Measurements from ENCODE around the gene NOX3. TPM values are rescaled to one million over a fixed set of nuclear protein-coding genes. Genes with fewer than 3 reads are reported as not detected.

The NOX3 gene
- total RNA-seq, 1 donor: not detected

DNA sequence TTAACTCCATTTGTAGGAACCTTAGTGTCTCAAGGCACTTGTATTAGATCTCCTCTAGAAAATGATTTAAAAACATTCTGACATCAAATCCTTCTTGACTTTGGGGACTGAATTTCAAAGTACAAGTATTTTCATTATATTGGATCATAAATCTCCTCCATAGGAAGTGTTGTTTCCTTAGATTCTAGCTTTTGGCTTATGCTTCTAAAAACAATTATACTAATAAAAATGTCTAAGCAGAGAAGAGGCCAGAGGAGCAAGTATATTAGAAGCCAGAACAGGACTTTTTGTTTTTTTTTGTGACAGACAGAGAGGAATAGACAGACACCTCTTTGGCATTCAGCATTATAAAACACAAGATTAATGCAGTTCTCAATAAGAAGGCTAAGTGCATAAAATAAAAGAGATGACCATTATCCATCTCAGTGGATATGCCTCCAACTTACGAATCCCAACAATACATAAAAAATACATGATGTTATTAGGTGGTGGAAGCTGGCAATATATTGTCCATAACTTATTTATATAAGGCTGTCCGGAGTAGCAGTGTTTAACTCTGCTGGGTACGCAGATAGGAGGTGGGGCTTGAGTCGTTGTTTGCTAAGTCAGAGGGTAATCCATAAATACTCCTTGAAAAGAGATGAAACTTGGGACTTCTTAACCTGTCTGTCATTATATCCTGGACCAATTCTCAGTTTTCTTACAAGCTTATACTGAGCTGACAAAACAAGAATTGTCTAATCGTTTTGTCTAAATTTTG is 31.9 kb upstream of the NOX3 start:
- Histone ChIP-seq H3K4me2 (ENCODE audit: insufficient read depth, low read length) (no peak overlapping the region), H3K4me3 (ENCODE audit: insufficient read depth, low read length) (no peak overlapping the region), H3K9me3 (ENCODE audit: low read depth, low read length) (no peaks in the 10 kb centered on the region), H3K79me2 (ENCODE audit: insufficient read depth, low read length) (no peaks in the 10 kb centered on the region), H4K20me1 (ENCODE audit: insufficient read depth, low read length) (no peaks in the 10 kb centered on the region), H2AFZ (ENCODE audit: low read length) (no peak overlapping the region), H3K27ac (ENCODE audit: low read depth, low read length) (no peak overlapping the region), H3K4me1 (ENCODE audit: insufficient read depth, low read length) (peaks cover 7% of the 10 kb centered on the region), H3K27me3 (ENCODE audit: insufficient read depth, low read length) (no peaks in the 10 kb centered on the region), H3K36me3 (ENCODE audit: insufficient read depth, low read length) (no peaks in the 10 kb centered on the region)
- DNase-seq (ENCODE audit: insufficient read length, low spot score, missing footprints): no peak
- TF ChIP-seq, protein P1, sequence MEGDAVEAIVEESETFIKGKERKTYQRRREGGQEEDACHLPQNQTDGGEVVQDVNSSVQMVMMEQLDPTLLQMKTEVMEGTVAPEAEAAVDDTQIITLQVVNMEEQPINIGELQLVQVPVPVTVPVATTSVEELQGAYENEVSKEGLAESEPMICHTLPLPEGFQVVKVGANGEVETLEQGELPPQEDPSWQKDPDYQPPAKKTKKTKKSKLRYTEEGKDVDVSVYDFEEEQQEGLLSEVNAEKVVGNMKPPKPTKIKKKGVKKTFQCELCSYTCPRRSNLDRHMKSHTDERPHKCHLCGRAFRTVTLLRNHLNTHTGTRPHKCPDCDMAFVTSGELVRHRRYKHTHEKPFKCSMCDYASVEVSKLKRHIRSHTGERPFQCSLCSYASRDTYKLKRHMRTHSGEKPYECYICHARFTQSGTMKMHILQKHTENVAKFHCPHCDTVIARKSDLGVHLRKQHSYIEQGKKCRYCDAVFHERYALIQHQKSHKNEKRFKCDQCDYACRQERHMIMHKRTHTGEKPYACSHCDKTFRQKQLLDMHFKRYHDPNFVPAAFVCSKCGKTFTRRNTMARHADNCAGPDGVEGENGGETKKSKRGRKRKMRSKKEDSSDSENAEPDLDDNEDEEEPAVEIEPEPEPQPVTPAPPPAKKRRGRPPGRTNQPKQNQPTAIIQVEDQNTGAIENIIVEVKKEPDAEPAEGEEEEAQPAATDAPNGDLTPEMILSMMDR (IDR thresholded peaks at IDR 0.05; ENCODE audit: extremely low read depth, low read depth, low read length): no peak

DNA sequence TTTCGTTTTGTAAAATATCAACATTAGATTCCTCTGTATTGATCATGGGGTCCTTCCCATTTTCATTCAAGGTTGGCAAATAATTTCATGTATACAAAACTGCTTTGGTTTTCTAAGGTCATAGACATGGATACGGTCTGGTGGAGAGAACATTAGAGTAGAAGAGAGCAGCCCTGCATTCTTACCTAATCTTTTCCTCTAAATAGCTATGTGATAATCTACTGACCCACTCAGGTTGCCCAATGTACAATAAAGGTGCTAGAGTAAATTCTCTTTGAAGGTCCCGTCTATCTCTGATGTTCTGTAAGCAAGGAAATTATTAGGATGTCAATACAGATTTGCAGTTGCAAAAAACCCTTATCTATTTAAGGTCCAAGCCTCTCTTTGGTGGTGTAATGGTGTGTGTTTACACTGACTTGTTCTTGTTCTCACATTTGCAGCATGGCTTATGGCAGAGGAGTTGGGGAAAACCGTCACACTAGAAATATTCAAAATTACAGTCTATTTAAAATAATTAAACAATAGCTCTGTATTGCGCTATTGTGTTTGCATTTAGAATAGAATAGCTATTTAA is 31.2 kb upstream of the NOX3 start:
- H3K79me2 ChIP-seq (ENCODE audit: insufficient read depth, low read length): no peaks in the 10 kb centered on the region
- peaks cover 7% of the 10 kb centered on the region for H3K4me1 ChIP-seq (ENCODE audit: insufficient read depth, low read length)
- TF ChIP-seq, protein P1 (IDR thresholded peaks at IDR 0.05; ENCODE audit: extremely low read depth, low read depth, low read length): no peak
- H3K9me3 ChIP-seq (ENCODE audit: low read depth, low read length): no peaks in the 10 kb centered on the region
- H3K27me3 ChIP-seq (ENCODE audit: insufficient read depth, low read length): no peaks in the 10 kb centered on the region
- H3K4me2 ChIP-seq (ENCODE audit: insufficient read depth, low read length): no peak overlapping the region
- no peak overlapping the region for H2AFZ ChIP-seq (ENCODE audit: low read length)
- no peak overlapping the region for H3K4me3 ChIP-seq (ENCODE audit: insufficient read depth, low read length)
- DNase-seq (ENCODE audit: insufficient read length, low spot score, missing footprints): no peak
- no peak overlapping the region for H3K27ac ChIP-seq (ENCODE audit: low read depth, low read length)
- no peaks in the 10 kb centered on the region for H4K20me1 ChIP-seq (ENCODE audit: insufficient read depth, low read length)
- H3K36me3 ChIP-seq (ENCODE audit: insufficient read depth, low read length): no peaks in the 10 kb centered on the region

DNA sequence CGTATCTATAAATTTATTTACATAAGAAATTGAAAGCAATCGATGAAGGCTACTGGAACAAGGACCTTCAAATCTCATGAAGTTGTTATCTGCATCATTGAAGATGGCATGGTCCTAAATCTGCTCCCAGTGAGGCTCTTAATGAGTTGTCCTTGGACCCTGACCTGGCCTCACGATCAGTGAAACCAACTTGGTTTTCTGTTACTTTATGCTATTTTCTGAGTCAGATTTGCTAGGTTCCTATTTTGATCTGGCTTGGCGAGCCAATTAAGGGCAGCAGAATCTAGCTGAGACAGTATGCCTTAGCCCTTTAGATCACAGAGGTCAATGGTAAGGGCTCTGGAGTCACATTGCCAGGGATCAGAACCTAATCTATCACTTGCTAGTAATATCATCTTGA is 30.1 kb upstream of the NOX3 start:
- peaks cover 17% of the 10 kb centered on the region for H3K4me1 ChIP-seq (ENCODE audit: insufficient read depth, low read length)
- H3K9me3 ChIP-seq (ENCODE audit: low read depth, low read length): no peaks in the 10 kb centered on the region
- H4K20me1 ChIP-seq (ENCODE audit: insufficient read depth, low read length): no peaks in the 10 kb centered on the region
- no peak overlapping the region for H3K27ac ChIP-seq (ENCODE audit: low read depth, low read length)
- no peaks in the 10 kb centered on the region for H3K36me3 ChIP-seq (ENCODE audit: insufficient read depth, low read length)
- DNase-seq (ENCODE audit: insufficient read length, low spot score, missing footprints): no peak
- no peak overlapping the region for H3K4me2 ChIP-seq (ENCODE audit: insufficient read depth, low read length)
- H2AFZ ChIP-seq (ENCODE audit: low read length): peak overlapping the region; percentile 23
- TF ChIP-seq, protein P1 (IDR thresholded peaks at IDR 0.05; ENCODE audit: extremely low read depth, low read depth, low read length): no peak
- no peaks in the 10 kb centered on the region for H3K27me3 ChIP-seq (ENCODE audit: insufficient read depth, low read length)
- H3K79me2 ChIP-seq (ENCODE audit: insufficient read depth, low read length): no peaks in the 10 kb centered on the region
- H3K4me3 ChIP-seq (ENCODE audit: insufficient read depth, low read length): no peak overlapping the region

DNA sequence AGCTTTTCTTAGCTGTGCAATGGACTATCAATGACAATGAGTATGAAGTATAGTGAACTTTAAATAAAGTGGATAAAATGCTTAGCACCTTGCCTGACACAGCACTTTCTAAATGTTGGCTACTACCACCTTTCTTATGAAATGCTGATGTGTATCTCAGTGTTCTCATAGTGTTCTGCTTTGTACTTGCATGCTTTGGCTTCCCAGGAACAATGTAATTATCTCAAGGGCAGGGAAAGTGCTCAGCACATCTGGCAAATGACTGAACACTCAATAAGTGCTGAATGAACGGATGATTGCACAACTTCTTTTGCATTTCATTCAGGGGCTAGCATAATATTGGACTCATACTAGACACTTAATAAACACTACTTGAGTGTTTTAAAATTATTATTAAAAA is 28.2 kb upstream of the NOX3 start:
- Histone ChIP-seq H2AFZ (ENCODE audit: low read length) (no peak overlapping the region), H3K4me1 (ENCODE audit: insufficient read depth, low read length) (peaks cover 24% of the 10 kb centered on the region)
- no peak for DNase-seq (ENCODE audit: insufficient read length, low spot score, missing footprints)

More for the DNA sequence above, 28.2 kb upstream of the NOX3 start:
- Histone ChIP-seq H3K79me2 (ENCODE audit: insufficient read depth, low read length) (no peaks in the 10 kb centered on the region), H3K9me3 (ENCODE audit: low read depth, low read length) (no peaks in the 10 kb centered on the region), H3K27ac (ENCODE audit: low read depth, low read length) (no peak overlapping the region), H3K36me3 (ENCODE audit: insufficient read depth, low read length) (no peaks in the 10 kb centered on the region), H3K4me3 (ENCODE audit: insufficient read depth, low read length) (no peak overlapping the region), H3K4me2 (ENCODE audit: insufficient read depth, low read length) (no peak overlapping the region), H3K27me3 (ENCODE audit: insufficient read depth, low read length) (no peaks in the 10 kb centered on the region), H4K20me1 (ENCODE audit: insufficient read depth, low read length) (no peaks in the 10 kb centered on the region)
- TF ChIP-seq, protein P1 (IDR thresholded peaks at IDR 0.05; ENCODE audit: extremely low read depth, low read depth, low read length): no peak
